Measurements from ENCODE around the gene C1QTNF3.

GRCh38 chr5:33984671-33985124 lies 58.3 kb downstream of the C1QTNF3 start, which contains the start of gene SLC45A2:
- TF ChIP-seq CTCF (IDR thresholded peaks at IDR 0.05) (no peak), MLX (CRISPR knock-in tag; IDR thresholded peaks at IDR 0.05) (no peak), JUN (CRISPR knock-in tag; IDR thresholded peaks at IDR 0.05) (no peak), E2F1 (CRISPR knock-in tag; IDR thresholded peaks at IDR 0.05) (no peak)

Measured in WTC11 (cell line).